DMS 273 (cell line): Measurements from ENCODE around the gene RRP9.

Experiments
- DNase-seq: peaks from one replicate; lab custom pipeline; 2025; ENCODE audit not compliant: unreplicated experiment; lab: John Stamatoyannopoulos, UW

Gene RRP9

DNA sequence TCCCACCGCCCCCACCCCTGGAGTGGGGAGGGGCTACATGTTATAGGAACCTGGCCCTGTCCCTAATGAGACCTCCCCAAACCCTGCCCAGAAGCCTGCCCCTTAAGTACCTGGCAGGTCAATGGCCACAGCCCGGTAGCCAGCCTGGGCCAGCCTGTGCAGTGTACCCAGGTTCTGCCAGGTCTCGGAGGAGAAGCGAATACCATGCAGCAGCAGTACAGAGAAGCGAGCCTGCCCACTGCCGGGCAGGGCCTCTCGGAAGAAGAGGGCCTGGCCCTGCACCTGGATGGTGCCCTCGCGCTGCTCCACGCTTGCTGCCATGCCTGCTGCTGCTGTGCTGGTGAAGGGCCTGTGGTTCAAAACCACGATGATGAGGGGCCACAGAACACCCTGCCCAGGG, 29.6 kb upstream of the RRP9 start:
- no peak for DNase-seq

DNA sequence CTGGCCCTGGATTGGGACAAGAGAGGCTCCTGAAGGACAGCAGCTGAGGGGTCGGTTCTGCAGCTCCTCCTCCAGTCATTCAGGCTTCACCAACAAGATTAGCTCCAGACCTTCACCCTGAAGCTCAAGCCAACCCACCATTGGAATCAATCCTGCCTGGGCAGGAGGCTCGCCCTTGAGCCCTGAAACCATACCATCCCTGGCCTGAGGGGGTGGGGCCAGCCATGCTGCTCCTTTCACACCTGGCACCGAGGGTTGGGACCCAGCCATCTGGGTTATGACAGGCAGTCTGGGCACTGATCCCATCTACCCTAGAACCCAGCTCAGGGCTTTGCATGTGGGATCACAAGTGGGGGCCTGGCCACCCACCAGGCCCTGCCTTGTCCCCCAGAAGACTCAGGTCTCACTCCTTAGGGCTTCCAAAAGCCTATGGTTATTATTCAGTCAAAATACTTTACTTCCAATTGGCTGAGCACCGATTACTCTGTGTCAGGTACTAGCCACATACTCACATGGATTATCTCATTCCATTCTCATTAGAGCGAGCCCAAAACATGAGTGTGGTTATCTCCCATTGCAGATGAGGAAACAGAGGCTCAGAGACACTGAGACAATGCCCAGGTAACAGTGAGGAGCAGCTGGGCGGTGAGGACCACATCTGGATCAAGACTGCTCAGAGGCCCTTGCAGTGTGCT, 29.0 kb upstream of the RRP9 start:
- peak; percentile 71 for DNase-seq

DNA sequence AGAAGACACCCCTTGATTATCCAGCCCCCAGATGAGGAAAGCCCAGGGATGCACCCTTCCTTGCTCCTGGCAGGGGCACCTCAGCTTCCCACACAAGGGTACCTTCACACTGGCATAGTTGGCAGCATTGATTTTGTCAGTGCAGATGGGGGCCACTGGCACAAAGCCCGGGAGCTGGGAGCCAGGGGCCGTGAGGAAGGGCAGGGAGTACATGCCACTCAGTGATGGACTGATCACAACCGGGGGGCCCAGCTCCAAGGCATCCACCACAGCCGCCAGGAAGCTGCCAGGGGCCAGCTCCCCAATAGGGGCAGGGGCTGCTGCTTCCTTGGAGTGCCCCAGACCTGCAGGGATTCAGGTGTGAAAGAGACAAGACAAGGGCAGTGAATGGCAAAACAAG, 28.1 kb upstream of the RRP9 start:
- DNase-seq, result peak; percentile 57

DNA sequence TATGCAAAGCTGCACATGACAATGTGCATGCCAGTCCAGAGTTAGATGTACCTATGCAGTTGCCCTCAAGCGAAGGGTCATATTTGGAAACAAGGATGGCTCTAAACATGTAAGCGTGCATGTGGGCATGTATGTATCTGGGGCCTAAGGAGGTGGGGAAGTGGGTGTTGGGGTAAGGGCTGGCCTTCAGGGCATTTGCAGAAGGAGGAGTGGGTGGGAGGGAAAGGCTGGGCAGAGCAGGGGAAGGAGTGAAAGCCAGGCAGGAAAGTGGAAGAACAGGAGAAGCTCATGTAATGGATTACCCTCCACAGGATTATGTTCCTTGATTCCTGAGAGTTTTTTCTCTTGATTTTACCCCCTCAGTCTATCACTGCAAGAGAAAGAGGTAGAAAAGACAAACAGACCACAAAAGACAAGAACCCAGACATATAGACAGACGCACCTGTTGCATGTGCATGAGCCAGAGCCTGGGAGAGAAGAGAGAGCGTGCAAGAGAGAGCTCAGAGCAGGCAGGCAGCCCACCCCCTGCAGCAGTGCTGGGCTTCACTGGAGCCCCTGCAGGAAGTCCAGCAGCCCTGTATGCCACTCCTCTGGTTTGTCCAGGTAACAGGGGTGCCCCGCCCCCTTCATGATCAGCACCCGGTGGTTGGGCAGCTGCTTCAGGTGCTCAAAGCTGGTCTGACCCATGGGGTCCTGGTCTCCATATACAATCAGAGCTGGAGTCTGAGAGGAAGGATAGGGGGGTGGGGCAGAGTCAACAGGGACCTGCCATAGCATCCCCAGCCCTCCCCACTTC, 27.4 kb upstream of the RRP9 start:
- no peak for DNase-seq

DNA sequence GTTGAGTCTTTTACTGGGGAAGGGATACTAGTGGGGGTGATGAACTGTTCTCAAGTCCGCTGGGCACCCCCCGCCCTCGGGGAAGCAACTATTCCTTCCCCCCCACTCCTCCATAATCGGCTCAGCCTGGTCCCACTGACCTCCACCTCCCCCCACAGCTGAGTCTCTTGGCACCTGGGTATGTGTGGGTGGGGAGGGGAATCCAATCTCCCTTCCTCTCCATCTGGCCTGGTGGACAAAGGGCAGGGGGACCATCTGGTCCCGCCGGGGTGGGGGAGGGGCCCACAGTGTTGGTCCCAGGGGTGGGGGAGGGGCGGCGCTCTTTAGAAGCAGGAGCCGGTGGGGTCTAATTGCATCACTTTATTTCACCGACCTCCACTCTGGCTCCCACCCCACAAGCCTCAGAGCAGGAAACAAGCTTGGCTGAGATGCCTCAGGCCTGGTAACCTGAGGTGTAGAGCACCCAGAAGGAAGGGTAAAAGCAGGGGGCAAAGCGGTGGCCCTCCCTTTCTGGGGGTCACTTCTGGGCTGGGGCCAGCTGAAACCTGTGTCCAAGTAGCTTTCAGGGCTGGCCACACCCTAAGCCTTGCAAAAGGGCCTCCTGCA, 26.6 kb upstream of the RRP9 start:
- DNase-seq, result peak; percentile 86

DNA sequence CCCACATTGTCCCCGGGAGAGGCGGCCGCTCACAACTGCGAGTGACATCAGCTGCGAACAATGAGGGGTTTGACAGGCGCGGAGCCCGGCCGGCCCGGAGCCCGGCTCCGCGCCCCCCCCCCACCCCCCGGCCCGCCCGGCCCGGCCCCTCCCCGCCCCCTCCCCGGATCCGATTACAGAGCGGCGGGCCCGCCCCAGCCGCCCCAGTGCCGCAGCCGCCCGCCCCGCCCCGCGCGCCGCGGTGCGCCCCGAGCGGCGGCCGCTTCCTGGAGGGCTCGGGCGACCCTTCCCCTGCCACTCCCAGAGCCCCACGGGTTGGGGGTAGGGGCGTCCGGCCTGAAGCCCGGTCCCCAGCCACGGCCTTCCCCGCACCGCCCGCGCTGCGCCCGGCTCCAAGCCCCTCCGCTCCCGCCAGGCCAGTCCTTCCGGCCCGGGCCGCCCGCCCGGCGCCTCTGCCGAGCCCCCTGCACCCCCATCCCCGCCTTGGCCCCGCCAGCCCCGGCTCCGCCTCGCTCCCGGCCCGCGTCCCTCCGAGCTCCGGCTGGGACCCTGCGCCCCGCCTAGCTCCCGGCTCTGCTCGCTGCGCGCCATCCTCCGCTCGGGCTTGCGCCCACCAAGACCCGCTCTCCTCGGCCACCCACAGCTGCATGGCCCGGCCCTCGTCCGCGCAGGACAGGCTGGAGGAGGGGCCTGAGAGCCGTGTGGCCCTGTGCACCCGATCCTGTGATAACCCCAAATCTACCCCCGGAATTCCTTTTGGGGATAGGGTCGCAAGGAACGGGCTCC, 25.9 kb upstream of the RRP9 start, which contains the start of gene PCBP4:
Gene PCBP4 (minus strand): TSS at position 71 of the 786 bp plus-strand sequence. CDS start 6,214 bp downstream, outside the sequence.
- peak; percentile 68 for DNase-seq

DNA sequence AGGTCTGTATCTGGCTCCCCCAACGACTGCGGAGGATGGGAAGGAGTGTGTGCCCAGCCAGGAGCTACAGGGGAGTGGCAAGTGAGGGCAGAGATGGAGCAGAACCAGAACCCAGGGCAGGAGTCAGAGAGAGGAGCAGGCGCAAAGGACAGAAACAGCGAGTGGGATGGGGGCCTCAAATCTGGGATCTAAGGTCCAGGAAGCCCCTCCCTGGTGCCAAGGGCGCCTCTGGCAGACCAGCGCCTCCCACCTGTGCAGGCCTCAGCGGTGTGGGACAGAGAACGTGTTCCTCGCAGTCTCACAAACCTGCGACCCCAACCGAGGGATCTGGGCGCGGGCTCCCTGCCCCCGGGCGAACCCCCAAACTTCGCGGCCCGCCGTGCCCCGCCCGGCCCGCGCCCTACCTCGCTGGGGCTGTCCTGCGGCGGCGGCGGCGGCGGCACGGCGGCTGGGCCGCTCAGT, 25.2 kb upstream of the RRP9 start:
- DNase-seq, result peak; percentile 52

DNA sequence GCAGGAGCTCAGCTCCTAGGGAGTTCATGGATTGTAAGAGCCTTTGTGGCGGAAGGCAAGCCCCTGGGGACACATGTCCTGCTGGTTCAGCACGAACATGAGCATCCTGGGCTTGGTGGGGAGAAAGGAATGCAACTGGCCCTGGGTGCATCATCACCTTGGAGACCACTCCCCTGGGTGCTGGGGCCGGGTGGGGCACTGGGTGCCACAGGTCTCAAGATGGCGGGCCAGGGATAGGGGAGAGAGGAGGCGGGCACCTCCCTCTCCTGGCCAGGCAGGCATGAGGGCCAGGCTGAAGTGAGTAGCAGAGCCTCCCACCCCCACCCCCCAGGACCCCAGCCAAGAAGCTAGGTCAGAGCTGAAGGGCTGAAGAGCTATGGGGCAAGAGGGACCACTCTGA, 24.8 kb upstream of the RRP9 start:
- no peak for DNase-seq

DNA sequence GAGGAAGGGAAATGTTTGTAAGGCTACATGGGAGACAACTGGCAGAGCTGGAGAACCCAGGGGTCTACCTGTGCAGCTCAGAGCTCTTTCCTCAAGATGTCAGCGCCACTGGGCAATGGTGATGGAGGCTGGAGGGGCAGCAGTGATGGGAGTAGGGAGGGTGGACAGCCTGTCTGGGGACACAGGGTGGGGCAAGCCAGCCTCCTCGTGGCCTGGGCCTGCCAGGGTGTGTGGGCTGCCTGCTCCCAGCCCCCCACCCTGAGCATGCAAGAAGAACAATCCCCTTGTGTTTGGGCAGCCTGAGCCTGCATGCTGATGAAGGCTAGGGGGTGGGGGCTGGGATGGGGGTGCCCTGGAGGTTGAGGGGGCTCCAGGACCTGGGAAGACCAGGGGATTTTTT, 24.3 kb upstream of the RRP9 start:
- DNase-seq, result no peak

DNA sequence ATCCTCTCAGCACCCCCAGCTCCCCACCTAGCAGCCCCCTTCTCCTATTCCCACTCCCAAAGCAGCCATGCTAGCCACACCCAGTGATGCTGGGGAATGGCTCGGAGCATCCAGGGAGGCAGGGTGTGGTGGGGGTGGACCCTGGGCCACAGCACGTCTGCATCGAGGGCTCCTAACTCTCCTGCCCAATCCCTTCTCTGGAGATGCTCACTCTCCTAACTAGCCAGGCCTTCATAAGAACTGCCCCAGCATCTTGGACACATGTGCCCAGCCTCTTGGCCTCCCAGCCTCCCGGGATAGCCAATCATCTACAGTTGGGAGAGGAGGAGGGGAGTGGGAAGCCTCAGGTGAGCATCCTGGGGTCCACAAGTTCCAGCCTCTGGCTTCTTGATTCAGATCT, 22.8 kb upstream of the RRP9 start:
- no peak for DNase-seq

DNA sequence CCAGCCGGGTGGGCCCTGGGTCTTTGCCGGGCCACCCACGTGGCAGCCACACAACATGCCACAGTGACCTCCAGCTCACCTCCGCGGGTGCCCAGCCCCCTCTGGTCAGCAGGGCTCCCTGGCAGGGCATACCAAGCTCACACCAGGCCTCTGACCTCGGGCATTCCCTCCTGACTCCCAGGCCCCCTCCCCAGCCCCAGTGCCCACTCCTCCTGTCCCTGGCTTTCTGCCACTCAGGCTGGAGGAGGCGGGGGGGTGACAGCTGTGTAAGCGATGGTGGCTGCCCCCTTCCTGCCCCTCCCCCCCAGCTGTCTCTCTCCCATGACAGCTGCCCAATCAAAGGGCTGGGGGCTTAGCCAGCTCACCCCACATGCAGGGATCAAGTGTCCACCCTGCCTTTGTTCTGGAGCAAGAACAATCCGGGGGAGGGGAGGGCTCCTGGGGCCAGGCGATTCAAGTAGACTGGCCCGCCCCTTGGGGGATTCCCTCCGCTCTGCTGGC, 22.3 kb upstream of the RRP9 start:
- DNase-seq, result peak; percentile 63

DNA sequence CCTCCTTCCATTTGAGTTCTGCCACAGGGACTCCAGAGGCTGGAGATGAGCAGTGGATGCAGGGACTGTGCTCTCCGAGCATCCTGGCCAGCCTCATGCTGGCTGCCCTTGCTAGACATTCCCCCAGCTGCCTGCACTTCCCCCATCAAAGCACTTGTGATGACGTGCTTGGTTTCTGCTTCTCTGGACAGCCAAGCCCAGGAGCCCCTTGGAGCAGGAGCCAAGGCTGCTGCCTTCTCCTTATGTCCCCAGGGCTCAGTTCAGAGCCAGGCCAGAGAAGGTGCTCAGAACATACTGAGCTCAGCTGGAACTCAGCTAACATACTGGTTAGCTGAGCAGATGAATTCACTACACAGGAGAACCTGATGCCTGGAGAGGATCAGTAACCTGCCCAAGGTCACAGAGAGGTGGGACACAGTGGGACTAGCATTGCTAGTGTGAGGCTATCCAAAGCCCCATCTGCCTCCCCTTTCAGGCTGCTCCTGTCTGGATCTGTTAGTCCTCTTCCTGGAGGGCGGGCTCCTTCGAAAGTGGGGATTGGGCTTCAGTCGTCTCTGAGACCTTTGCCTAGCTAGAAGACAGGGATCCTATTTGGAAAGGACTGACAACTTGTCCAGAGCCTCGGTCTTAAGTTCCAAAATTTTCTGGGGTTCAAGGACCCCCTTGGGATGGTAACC, 21.3 kb upstream of the RRP9 start:
- peak; percentile 56 for DNase-seq

DNA sequence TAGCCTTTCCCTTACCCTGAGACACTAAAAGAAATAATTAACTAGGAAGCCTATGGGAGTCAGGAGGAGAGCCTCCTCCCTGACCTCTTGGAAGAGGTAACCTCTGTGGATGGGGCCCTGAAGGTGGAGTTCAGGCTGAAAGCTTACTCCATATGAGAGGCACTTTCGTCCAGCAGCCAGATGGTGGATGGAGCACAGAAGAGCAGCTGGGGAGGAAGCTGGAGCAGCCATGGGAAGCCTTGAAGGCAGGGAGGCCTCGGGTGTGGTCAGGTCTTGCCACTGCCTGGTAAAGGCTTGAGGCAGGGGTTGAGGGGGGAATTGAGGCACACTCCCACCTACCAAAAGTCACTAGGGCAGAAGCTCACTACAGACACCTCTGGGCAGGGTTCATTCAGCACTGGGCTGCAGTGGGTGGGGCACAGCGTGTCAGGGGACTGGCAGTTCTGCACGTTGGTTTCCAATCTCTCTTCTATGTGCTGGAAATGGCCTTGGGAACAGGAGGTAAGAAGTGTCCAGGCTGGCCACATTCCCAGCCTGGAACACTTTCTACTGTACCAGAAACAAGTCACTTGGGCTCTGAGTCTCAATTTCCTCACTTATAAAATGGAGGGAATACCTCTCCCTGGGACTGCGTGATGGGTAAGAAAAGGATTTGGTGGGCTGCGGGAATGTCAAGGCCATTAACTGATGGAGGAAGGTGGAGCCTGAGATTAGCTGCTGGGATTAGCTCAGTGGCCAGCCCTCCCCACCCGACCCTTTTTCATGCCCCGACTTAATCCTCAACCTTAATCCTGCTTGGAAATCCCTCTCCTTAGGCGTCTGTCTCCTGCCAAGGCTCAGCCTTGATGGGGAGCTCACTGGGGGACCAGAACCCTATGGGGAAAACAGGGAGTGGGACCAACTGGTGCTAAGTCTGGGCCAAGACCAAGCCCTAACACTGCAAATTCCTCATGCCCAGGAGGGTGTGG, 20.2 kb upstream of the RRP9 start:
- peak; percentile 53 for DNase-seq

DNA sequence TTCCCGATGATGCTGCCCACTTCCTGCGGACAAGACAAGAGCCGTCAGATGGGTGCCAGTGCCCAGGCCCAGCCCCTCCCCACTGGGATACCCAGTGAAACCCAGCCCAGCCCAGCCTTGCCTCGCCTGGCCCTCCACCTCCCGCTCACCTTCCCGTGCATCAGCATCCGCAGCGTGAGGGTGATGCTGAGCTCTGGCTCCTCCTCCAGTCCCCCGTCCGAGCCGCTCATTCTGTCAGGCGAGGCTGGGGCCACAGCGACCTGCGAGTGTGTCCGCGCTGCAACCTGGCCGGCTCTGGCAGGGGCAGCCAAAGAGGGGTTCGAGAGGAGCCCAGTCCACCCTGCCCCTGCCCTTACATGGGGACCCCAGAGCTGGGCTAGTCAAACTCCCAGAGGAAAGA, 19.3 kb upstream of the RRP9 start:
- no peak for DNase-seq

DNA sequence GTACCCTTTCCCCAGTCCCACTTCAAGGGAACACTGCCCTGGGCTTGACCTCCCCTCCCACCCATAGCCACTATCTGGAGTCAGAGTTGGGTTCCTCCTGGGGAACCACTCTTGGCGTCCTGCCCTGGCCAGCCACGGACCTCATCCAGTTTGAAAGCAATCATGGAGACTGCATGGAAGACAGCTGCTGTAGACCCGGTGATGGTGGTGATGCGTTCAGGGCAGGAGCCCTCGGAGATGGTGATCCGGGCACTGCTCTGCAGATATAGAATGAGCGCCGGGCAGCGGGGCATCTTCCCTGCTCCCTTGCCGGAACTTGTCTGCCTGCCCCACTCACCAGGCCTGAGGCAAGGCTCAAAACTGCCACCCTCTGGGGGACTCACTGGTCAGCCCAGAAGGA, 18.7 kb upstream of the RRP9 start:
- no peak for DNase-seq

DNA sequence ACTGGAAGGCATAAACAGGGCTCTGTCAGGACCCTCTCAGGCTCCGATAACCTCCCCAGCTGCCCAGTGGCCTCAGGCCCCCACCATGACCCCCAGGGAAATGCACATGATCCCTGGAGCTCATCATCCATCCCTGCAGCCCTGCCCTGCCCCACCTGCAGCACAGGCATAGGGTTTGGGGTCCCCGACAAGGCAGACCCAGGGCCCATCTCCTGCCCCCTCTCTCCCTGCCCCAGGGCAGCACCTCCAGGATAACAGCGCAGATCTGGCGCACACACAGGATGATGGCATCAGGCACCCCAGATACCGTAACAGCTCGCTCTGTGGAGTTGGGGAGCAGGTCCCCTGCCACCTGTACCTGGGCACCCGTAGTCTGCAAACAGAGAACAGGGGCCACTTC, 17.9 kb upstream of the RRP9 start:
- no peak for DNase-seq

DNA sequence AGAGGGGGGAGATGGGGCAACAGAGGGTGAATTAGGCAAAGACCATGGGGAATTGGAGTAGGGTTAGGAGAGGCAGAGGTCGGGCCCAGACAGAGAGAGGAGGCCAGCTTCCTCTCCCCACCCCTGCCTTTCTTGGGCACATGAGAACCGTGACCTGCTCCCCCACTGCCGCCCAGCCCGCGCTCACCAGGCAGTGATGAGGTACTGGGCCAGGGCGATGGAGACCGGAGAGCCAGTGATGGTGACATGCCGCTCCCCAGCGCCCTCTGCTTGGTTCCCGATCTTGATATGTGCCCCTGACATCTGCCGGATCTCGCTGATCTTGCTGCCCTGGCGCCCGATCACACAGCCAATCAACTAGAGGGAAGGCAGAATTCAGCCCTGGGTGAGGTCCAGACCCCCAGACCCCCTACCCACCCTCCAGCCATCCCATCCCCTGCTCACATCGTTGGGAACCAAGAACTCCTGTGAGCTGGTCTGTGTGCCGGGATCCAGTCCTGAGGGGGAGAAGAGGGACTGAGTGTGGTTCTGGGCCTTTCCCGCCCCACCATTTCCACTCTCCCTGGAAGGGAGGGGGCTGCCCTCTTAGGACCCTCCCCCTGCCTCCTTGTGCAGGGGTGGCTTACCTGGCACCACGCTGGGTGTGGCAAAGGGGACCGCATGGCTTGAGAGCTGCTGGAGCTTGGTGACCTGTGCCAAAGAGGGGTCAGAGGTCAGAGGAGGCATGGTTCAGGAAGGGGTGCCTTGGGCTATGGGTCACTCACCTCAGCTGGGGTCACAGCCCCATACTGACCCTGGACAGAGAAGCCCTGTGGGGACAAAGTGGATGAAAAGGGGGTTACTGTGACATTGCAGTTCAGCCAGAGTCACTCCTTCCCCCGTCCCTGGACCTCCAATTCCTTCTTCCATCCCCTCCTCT, 17.2 kb upstream of the RRP9 start:
- no peak for DNase-seq

DNA sequence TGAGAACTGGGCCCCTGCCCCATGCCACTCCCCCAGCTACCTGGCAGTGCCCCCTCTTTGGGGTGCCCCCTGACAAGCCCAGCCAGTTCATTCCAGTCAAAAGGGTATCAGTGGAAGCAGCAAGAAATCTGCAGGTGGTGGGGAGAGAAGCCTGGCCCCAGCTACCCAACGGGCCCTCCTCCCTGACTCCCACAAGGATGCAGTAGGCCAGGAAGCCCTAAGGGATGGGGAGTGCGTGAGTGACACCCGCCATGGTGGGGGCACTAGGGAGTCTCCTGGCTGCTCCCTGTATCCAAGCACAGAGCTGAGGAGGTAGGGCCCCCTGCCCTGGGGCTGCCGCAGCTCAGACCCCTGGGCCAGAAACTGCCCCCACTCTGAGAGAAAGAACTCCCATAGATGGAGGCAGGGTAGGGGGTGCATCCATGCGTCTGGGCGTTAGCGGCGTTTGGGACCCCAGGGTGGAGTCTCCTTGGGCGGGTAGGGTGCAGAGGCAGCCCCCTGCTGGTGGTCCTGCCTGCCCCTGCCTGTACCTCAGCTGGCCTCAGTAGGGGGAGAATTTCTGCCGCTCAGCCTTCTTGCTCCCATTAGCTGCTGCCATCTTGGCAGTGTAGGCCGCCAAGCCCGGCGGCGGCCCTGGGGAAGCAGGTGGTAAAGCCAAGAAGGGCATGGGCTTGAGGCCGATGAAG, 16.0 kb upstream of the RRP9 start:
- DNase-seq, result no peak
